K562 (cell line): Measurements from ENCODE around the gene KCNMB1. TPM values are rescaled to one million over a fixed set of nuclear protein-coding genes. Genes with fewer than 3 reads are reported as not detected.

Experiments
- ATAC-seq: fragments of 200-7000 bp; cut with Tn5 transposase; 3 replicates; pipeline ENCODE4 v1.9.1; 2020; ENCODE audit warnings: moderate library complexity
- BruUV-seq: library from RNA; stranded (reverse); fragments of 400-500 nt; replicated peaks from 2 replicates; lab custom pipeline; 2021; lab: Mats Ljungman, UMichigan
- CTCF ChIA-PET: fragments of 300-600 bp; formaldehyde crosslinking; extraction: SDS; loops from one replicate; lab custom pipeline; 2021; ENCODE audit warnings: low intra/inter-chr PET ratio; lab: Yijun Ruan, JAX
- POLR2A ChIA-PET: fragments of 300-600, 350-650 bp; sonication (Branson Sonifier 250); formaldehyde crosslinking; extraction: SDS; loops from one replicate; lab custom pipeline; 2021; ENCODE audit warnings: antibody characterized with exemption, inconsistent platforms; lab: Yijun Ruan, JAX
- DNase-seq, 4 experiments: peaks; one replicate each; pipeline versions ENCODE4 v3.0.0 to v3.0.0-alpha.2; 2011 to 2018; ENCODE audit warnings: low spot score in 3 of 4, mixed read lengths in 3 of 4; ENCODE audit errors: extremely low read depth in 1 of 4
- FAIRE-seq: peaks from 2 replicates; lab custom pipeline; 2011; peaks lifted over from hg19 to GRCh38; lab: Jason Lieb, UNC
- H2AFZ ChIP-seq: 2 replicates; pipeline ENCODE4 v1.6.0; 2011; ENCODE audit warnings: low read depth, low read length, control low read depth, inconsistent platforms
- H3K27ac ChIP-seq: fragments of 200-600 bp; 3 replicates; pipeline ENCODE4 v1.8.0; 2011; ENCODE audit warnings: low read depth, mild to moderate bottlenecking, control low read depth, inconsistent platforms, low read length, moderate library complexity, mixed read lengths; ENCODE audit errors: extremely low read depth
- H3K27me3 ChIP-seq, 2 experiments: fragments of 300-600 bp in 1 of 2; 2 replicates in 1 of 2; 3 replicates in 1 of 2; pipeline versions ENCODE4 v1.6.0 to v1.8.0; 2011; ENCODE audit warnings: inconsistent platforms in 2 of 2, low read length in 2 of 2, mild to moderate bottlenecking in 1 of 2, mixed read lengths in 1 of 2, moderate library complexity in 1 of 2; ENCODE audit not compliant: control insufficient read depth in 2 of 2, insufficient read depth in 2 of 2
- H3K36me3 ChIP-seq: fragments of 300-600 bp; 3 replicates; pipeline ENCODE4 v1.8.0; 2011; ENCODE audit warnings: mild to moderate bottlenecking, low read length, inconsistent platforms; ENCODE audit not compliant: control insufficient read depth, insufficient read depth
- H3K4me1 ChIP-seq, 2 experiments: fragments of 200-600 bp in 1 of 2; replicated peaks in 1 of 2; 2 replicates in 1 of 2; 3 replicates in 1 of 2; pipeline versions ENCODE4 v1.5.1 to v1.8.0; 2011; ENCODE audit warnings: inconsistent platforms in 2 of 2, low read length in 2 of 2, mild to moderate bottlenecking in 1 of 2, mixed read lengths in 1 of 2, moderate library complexity in 1 of 2; ENCODE audit not compliant: control insufficient read depth in 2 of 2, insufficient read depth in 2 of 2
- H3K4me2 ChIP-seq: 2 replicates; pipeline ENCODE4 v1.6.1; 2011; ENCODE audit warnings: low read length, control low read depth, inconsistent platforms, mixed read lengths; ENCODE audit not compliant: insufficient read depth
- H3K4me3 ChIP-seq: fragments of 200-600 bp; sonication (generic), shearing (Covaris generic); 2 replicates; pipeline ENCODE4 v1.5.1; 2016; ENCODE audit warnings: control low read depth, inconsistent platforms
- H3K79me2 ChIP-seq: fragments of 200-600 bp; 3 replicates; pipeline ENCODE4 v1.8.0; 2011; ENCODE audit warnings: low read length, inconsistent platforms; ENCODE audit not compliant: control insufficient read depth, insufficient read depth
- H3K9ac ChIP-seq, 2 experiments: 2 replicates each; pipeline versions ENCODE4 v1.6.0 to v1.6.1; 2011; ENCODE audit warnings: low read depth in 2 of 2, low read length in 2 of 2, control low read depth in 1 of 2, inconsistent platforms in 1 of 2, mild to moderate bottlenecking in 1 of 2, mixed read lengths in 1 of 2; ENCODE audit not compliant: insufficient read depth in 1 of 2
- H3K9me1 ChIP-seq: one replicate; pipeline ENCODE4 v1.6.0; 2011; ENCODE audit warnings: inconsistent platforms, mild to moderate bottlenecking, low read length, moderate library complexity; ENCODE audit not compliant: control insufficient read depth, insufficient read depth
- H3K9me3 ChIP-seq: replicated peaks from 2 replicates; pipeline ENCODE4 v1.5.1; 2011; ENCODE audit warnings: low read depth, low read length, inconsistent platforms; ENCODE audit not compliant: control insufficient read depth, insufficient read depth
- H4K20me1 ChIP-seq: replicated peaks from 2 replicates; pipeline ENCODE4 v1.6.1; 2011; ENCODE audit warnings: low read length, inconsistent platforms, mixed read lengths; ENCODE audit not compliant: control insufficient read depth, insufficient read depth
- ADNP ChIP-seq: fragments of 200-800 bp; sonication (Bioruptor generic); IDR thresholded peaks from 2 replicates; pipeline ENCODE4 v1.6.1; 2016; ENCODE audit warnings: missing genetic modification characterization, missing compliant biosample characterization
- FOXM1 ChIP-seq, 2 experiments: fragments of 450-650 bp in 1 of 2; sonication (generic) in 1 of 2; formaldehyde crosslinking in 1 of 2; IDR thresholded peaks; 2 replicates each; pipeline versions ENCODE4 v1.6.1 to v1.9.0; 2017 to 2022; ENCODE audit warnings: low read depth in 2 of 2, mild to moderate bottlenecking in 2 of 2, missing genetic modification reagents in 1 of 2, moderate library complexity in 1 of 2
- HNRNPK ChIP-seq: fragments of 200-400 bp; formaldehyde crosslinking; IDR thresholded peaks from one replicate; pipeline ENCODE4 v1.6.1; 2018; ENCODE audit warnings: mild to moderate bottlenecking, low read depth, low read length; ENCODE audit not compliant: poor library complexity, severe bottlenecking
- JUNB ChIP-seq: fragments of 450-650 bp; formaldehyde crosslinking; conservative IDR thresholded peaks from 2 replicates; pipeline ENCODE4 v1.4.0; 2020; ENCODE audit warnings: mild to moderate bottlenecking
- MYBL2 ChIP-seq, 2 experiments: fragments of 450-650 bp in 1 of 2; sonication (generic) in 1 of 2; formaldehyde crosslinking in 1 of 2; IDR thresholded peaks; 2 replicates each; pipeline versions ENCODE4 v1.6.1 to v1.8.1; 2017 to 2022; ENCODE audit warnings: borderline replicate concordance in 1 of 2, inconsistent platforms in 1 of 2, low read depth in 1 of 2, mild to moderate bottlenecking in 1 of 2, missing genetic modification reagents in 1 of 2, moderate library complexity in 1 of 2
- RBM25 ChIP-seq: fragments of 200-400 bp; formaldehyde crosslinking; IDR thresholded peaks from 2 replicates; pipeline ENCODE4 v1.6.1; 2018; ENCODE audit warnings: low read length, low read depth, moderate library complexity; ENCODE audit not compliant: severe bottlenecking
- WGBS: fragments of 100-300 bp; shearing (Covaris generic); methylation state at CpG from one replicate; pipeline ENCODE4 v1.1.6; 2016; ENCODE audit warnings: low coverage, mixed read lengths; ENCODE audit not compliant: insufficient coverage; ENCODE audit errors: missing lambda C conversion rate; 5-methylcytosine and 5-hydroxymethylcytosine counted together
- in situ Hi-C: fragments of 300-500 bp; cut with MboI; formaldehyde crosslinking; loops from 4 replicates; pipeline ENCODE4 v1.15.0; 2018; ENCODE audit warnings: inconsistent platforms, mixed read lengths
- intact Hi-C: fragments of 100-400 bp; cut with micrococcal nuclease; formaldehyde crosslinking; loops from 2 replicates; pipeline ENCODE4 v1.14.2; 2022
- polyA plus RNA-seq, 8 experiments: library from polyadenylated mRNA; depleted of rRNA in 4 of 8; stranded (reverse) in 5 of 8; unstranded in 3 of 8; fragments of >200 nt; fragmentation: Nextera tagmentation in 2 of 8; fragmentation: Illumina TruSeq in 1 of 8; extraction: Ambion mirVana in 2 of 8; extraction: Trizol in 1 of 8; gene quantifications; 2 replicates each; pipeline versions ENCODE4 v1.2.1 to v1.2.3, GENCODE V29; 2011 to 2014; ENCODE audit warnings: inconsistent platforms in 1 of 8, missing spikeins in 1 of 8
- total RNA-seq, 7 experiments: library from RNA; depleted of rRNA in 6 of 7; stranded (reverse); fragments of >200 nt in 6 of 7; fragmentation: Illumina TruSeq in 2 of 7; extraction: Trizol in 2 of 7; gene quantifications; 2 replicates each; pipeline versions ENCODE4 v1.2.1 to v1.2.3, GENCODE V29; 2011 to 2021; ENCODE audit warnings: low replicate concordance in 1 of 7

The KCNMB1 gene
- total and polyA plus RNA-seq, 9 of the 15 experiments (the other 6 are each of a cell fraction or from before 2014, with no cell fraction given) = not detected

DNA sequence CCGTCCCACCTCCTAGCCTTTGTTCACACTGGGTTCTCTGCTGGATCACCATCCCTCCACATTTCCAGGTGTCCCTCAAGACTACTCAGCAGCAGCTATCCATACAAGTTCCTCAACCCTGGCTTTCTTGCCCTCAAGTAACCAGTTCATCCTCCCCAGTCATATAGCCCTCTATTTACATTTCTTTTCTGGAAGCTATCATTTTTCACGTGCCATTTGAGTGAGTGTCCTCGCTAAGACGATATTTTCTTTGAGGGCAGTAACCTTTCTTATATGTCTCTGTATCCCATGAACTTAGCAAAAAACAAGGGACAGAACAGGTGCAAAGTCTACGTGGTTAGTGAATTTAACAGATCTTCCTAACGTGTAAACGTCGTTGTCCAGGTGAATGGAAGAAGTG, 29.6 kb upstream of the KCNMB1 start (continued):
- TF ChIP-seq FOXM1 (IDR thresholded peaks at IDR 0.05; ENCODE audit: low read depth) = no peak
- no peak for TF ChIP-seq FOXM1 (CRISPR knock-in tag; IDR thresholded peaks at IDR 0.05; ENCODE audit: low read depth)
- no peak for TF ChIP-seq MYBL2 (IDR thresholded peaks at IDR 0.05; ENCODE audit: low read depth)
- TF ChIP-seq MYBL2 (CRISPR knock-in tag; IDR thresholded peaks at IDR 0.05; ENCODE audit: borderline replicate concordance) = no peak
- no peak for TF ChIP-seq JUNB (CRISPR knock-in tag)

DNA sequence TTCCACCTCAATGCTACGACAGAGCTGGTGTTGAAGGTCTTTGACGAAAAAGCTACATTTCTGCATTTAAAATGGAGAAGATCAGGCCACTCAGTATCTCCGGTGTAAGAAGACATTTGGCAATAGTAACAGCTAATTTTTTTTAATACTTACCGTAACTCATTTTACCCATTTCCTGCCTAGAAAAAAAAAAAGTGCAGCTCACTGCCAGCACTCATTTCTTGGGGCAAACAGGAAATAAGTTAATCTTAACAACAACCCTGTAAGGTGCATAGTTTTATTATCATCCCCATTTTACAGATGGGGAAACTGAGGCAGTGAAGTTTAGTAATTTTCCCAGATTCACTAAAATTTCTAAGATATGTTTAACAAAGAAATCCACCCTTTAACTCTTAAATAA, 27.4 kb upstream of the KCNMB1 start:
- no peak overlapping the region; the same call in 1 of the 2 replicates for H3K4me2 ChIP-seq
- DNase-seq (no peak), ATAC-seq (no peak), FAIRE-seq (no peak)
- H4K20me1 ChIP-seq = 0 out of 2 replicates have a peak, but pooled peaks cover 2% of the 10 kb centered on the region
- H2AFZ ChIP-seq = peak overlapping the region; percentile 17; the same call in 1 of the 2 replicates
- no peak overlapping the region for H3K4me3 ChIP-seq
- no TSS peak for BruUV-seq
- H3K9ac ChIP-seq = no peak overlapping the region
- no peaks in the 10 kb centered on the region for H3K4me1 ChIP-seq
- H3K36me3 ChIP-seq = no peaks in the 10 kb centered on the region
- no peaks in the 10 kb centered on the region for H3K79me2 ChIP-seq
- in situ Hi-C loops (loop anchor here (5.0 to 10.0 kb wide), 2 partner anchors 189 to 322 kb away; no protein-coding TSS in a partner anchor), intact Hi-C loops (no loop called here)
- WGBS = 28% methylated on average over 4 of the region's 4 CpGs
- H3K27ac ChIP-seq = no peak overlapping the region
- 0 out of 5 replicates have a peak, but pooled peaks cover 0 to 8% of the 10 kb centered on the region in 2 experiments for H3K27me3 ChIP-seq
- H3K9me3 ChIP-seq = no peaks in the 10 kb centered on the region
- TF ChIP-seq RBM25 = peak; percentile 19
- 0 out of 2 replicates have a peak, but pooled peaks have one; percentile 17 for TF ChIP-seq ADNP (tag)
- no peak for TF ChIP-seq HNRNPK
- ChIA-PET CTCF (no interaction called here), POLR2A (interaction anchor here (1.6 kb wide), 1 partner anchor 10 kb away, joined by 3 read pairs; no protein-coding TSS in a partner anchor)
- H3K9me1 ChIP-seq = no peaks in the 10 kb centered on the region
